H1 (cell line): ENCODE data around the gene TAOK2. TPM values are rescaled to one million over a fixed set of nuclear protein-coding genes. Genes with fewer than 3 reads are reported as not detected.

ENCODE experiments used
- EP300 ChIP-seq, 2 experiments: IDR thresholded peaks; 1 replicate in 1 of 2; 2 replicates in 1 of 2; pipeline ENCODE4 v1.6.1; 2011 to 2012; ENCODE audit warnings: low read depth in 2 of 2, low read length in 2 of 2, mild to moderate bottlenecking in 2 of 2, borderline replicate concordance in 1 of 2, inconsistent platforms in 1 of 2, moderate library complexity in 1 of 2
- JUND ChIP-seq: IDR thresholded peaks from 2 replicates; pipeline ENCODE4 v1.6.1; 2011; ENCODE audit warnings: mild to moderate bottlenecking, improper control_type of control experiment, low read length
- NRF1 ChIP-seq: IDR thresholded peaks from 2 replicates; pipeline ENCODE4 v1.6.1; 2011; ENCODE audit warnings: mild to moderate bottlenecking, low read depth, low read length, improper control_type of control experiment
- RXRA ChIP-seq: IDR thresholded peaks from 2 replicates; pipeline ENCODE4 v1.6.1; 2011; ENCODE audit warnings: low read depth, mild to moderate bottlenecking, low read length, moderate library complexity; ENCODE audit not compliant: insufficient read depth
- SIRT6 ChIP-seq: IDR thresholded peaks from one replicate; pipeline ENCODE4 v1.7.1; 2012; ENCODE audit warnings: low read length, inconsistent platforms
- SP4 ChIP-seq: IDR thresholded peaks from 2 replicates; pipeline ENCODE4 v1.6.1; 2012; ENCODE audit warnings: low read length, inconsistent platforms
- SRF ChIP-seq: IDR thresholded peaks from 2 replicates; pipeline ENCODE4 v1.6.1; 2011; ENCODE audit warnings: mild to moderate bottlenecking, low read depth, low read length, moderate library complexity
- SUZ12 ChIP-seq: fragments of 200-600 bp; sonication (generic); IDR thresholded peaks from 2 replicates; pipeline ENCODE4 v1.6.1; 2012; ENCODE audit warnings: mild to moderate bottlenecking, inconsistent platforms, low read length, moderate library complexity, mixed read lengths
- TAF7 ChIP-seq: optimal IDR thresholded peaks from 2 replicates; pipeline ENCODE3; 2011; ENCODE audit warnings: low read depth, mild to moderate bottlenecking, inconsistent platforms, low read length, moderate library complexity, borderline replicate concordance
- YY1 ChIP-seq: IDR thresholded peaks from 2 replicates; pipeline ENCODE4 v1.6.1; 2011; ENCODE audit warnings: low read depth, mild to moderate bottlenecking, low read length
- ZNF274 ChIP-seq: IDR thresholded peaks from 2 replicates; pipeline ENCODE4 v1.7.0; 2012; ENCODE audit warnings: low read length, borderline replicate concordance; ENCODE audit errors: extremely low read depth
- polyA plus RNA-seq, 7 experiments: library from polyadenylated mRNA; depleted of rRNA in 3 of 7; stranded (reverse) in 5 of 7; unstranded in 2 of 7; fragments of >200 nt in 5 of 7; fragments of 200-250 nt in 2 of 7; gene quantifications; 1 replicate in 5 of 7; 2 replicates in 1 of 7; 4 replicates in 1 of 7; pipeline versions ENCODE4 v1.2.1 to v1.2.3, GENCODE V29; 2011 to 2013; ENCODE audit warnings: missing spikeins in 2 of 7, mixed read lengths in 2 of 7
- total RNA-seq: library from RNA; stranded (reverse); fragmentation: NEBNext Ultra II Directional; extraction: Animal tissue kit (Norgen Biotek cat#: 25700); gene quantifications from 2 replicates; pipeline ENCODE4 v1.2.1, GENCODE V29; 2021
- TF ChIP-seq, protein P1 (sequence below): fragments of 300-600 bp; sonication (generic); IDR thresholded peaks from 2 replicates; pipeline ENCODE4 v1.7.1; 2012; ENCODE audit warnings: low read length, moderate library complexity, mild to moderate bottlenecking, inconsistent platforms; ENCODE audit not compliant: insufficient replicate concordance

TAOK2 gene
- total and polyA plus RNA-seq, 2 of the 8 experiments (the other 6 are each of a cell fraction or from before 2014, with no cell fraction given), result 13.5 to 32.6 TPM

DNA sequence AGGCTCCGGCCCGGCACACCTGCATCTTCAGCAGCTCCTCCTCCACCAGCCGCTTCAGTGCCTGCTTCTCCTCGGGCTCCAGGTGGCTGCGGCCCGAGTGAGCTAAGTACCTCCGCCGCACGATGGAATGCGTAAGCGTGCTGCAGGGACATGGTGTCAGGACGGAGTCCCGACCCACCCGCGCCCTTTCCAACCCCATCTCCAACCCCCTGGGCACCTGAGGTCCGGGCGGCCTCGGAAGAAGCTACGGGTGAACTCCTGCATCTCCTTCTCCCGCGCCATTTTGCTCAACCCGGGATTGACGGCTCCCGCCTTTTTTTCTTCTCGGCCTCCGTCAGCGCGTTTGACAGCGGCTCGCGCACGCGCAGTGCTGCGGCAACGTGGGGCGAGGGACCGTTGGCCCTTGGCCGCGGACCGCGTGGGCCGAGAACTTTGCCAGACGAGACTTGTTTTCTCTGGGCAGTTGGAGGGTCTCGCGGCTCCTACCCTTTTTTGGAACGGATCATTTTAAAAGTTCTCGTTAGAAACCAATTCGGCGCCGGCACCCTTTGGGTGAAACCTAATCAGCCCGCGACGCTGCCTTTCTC is 21.7 kb downstream of the TAOK2 start, which contains the start of gene HIRIP3 (continued):
- TF ChIP-seq, protein P1, sequence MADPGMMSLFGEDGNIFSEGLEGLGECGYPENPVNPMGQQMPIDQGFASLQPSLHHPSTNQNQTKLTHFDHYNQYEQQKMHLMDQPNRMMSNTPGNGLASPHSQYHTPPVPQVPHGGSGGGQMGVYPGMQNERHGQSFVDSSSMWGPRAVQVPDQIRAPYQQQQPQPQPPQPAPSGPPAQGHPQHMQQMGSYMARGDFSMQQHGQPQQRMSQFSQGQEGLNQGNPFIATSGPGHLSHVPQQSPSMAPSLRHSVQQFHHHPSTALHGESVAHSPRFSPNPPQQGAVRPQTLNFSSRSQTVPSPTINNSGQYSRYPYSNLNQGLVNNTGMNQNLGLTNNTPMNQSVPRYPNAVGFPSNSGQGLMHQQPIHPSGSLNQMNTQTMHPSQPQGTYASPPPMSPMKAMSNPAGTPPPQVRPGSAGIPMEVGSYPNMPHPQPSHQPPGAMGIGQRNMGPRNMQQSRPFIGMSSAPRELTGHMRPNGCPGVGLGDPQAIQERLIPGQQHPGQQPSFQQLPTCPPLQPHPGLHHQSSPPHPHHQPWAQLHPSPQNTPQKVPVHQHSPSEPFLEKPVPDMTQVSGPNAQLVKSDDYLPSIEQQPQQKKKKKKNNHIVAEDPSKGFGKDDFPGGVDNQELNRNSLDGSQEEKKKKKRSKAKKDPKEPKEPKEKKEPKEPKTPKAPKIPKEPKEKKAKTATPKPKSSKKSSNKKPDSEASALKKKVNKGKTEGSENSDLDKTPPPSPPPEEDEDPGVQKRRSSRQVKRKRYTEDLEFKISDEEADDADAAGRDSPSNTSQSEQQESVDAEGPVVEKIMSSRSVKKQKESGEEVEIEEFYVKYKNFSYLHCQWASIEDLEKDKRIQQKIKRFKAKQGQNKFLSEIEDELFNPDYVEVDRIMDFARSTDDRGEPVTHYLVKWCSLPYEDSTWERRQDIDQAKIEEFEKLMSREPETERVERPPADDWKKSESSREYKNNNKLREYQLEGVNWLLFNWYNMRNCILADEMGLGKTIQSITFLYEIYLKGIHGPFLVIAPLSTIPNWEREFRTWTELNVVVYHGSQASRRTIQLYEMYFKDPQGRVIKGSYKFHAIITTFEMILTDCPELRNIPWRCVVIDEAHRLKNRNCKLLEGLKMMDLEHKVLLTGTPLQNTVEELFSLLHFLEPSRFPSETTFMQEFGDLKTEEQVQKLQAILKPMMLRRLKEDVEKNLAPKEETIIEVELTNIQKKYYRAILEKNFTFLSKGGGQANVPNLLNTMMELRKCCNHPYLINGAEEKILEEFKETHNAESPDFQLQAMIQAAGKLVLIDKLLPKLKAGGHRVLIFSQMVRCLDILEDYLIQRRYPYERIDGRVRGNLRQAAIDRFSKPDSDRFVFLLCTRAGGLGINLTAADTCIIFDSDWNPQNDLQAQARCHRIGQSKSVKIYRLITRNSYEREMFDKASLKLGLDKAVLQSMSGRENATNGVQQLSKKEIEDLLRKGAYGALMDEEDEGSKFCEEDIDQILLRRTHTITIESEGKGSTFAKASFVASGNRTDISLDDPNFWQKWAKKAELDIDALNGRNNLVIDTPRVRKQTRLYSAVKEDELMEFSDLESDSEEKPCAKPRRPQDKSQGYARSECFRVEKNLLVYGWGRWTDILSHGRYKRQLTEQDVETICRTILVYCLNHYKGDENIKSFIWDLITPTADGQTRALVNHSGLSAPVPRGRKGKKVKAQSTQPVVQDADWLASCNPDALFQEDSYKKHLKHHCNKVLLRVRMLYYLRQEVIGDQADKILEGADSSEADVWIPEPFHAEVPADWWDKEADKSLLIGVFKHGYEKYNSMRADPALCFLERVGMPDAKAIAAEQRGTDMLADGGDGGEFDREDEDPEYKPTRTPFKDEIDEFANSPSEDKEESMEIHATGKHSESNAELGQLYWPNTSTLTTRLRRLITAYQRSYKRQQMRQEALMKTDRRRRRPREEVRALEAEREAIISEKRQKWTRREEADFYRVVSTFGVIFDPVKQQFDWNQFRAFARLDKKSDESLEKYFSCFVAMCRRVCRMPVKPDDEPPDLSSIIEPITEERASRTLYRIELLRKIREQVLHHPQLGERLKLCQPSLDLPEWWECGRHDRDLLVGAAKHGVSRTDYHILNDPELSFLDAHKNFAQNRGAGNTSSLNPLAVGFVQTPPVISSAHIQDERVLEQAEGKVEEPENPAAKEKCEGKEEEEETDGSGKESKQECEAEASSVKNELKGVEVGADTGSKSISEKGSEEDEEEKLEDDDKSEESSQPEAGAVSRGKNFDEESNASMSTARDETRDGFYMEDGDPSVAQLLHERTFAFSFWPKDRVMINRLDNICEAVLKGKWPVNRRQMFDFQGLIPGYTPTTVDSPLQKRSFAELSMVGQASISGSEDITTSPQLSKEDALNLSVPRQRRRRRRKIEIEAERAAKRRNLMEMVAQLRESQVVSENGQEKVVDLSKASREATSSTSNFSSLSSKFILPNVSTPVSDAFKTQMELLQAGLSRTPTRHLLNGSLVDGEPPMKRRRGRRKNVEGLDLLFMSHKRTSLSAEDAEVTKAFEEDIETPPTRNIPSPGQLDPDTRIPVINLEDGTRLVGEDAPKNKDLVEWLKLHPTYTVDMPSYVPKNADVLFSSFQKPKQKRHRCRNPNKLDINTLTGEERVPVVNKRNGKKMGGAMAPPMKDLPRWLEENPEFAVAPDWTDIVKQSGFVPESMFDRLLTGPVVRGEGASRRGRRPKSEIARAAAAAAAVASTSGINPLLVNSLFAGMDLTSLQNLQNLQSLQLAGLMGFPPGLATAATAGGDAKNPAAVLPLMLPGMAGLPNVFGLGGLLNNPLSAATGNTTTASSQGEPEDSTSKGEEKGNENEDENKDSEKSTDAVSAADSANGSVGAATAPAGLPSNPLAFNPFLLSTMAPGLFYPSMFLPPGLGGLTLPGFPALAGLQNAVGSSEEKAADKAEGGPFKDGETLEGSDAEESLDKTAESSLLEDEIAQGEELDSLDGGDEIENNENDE, result no peak
- TF ChIP-seq SUZ12 (no peak), ZNF274 (no peak), NRF1 (peak; percentile 83), RXRA (no peak), SRF (no peak), EP300 (IDR thresholded peaks at IDR 0.05; ENCODE audit: borderline replicate concordance in 1 of 2, low read depth in 2 of 2, low read length in 2 of 2) (no peak), SP4 (peak; percentile 42; the same call in 1 of the 2 replicates), SIRT6 (no peak), JUND (no peak), YY1 (peak; percentile 88), TAF7 (peak; percentile 79)
